CD4-positive, CD25-positive, alpha-beta regulatory T cell (primary cell): ENCODE measurements around the gene PLA2G4B. TPM values are rescaled to one million over a fixed set of nuclear protein-coding genes. Genes with fewer than 3 reads are reported as not detected.

Experiments
- ATAC-seq, 2 donors: fragments of 150-1000 bp; cut with Tn5 transposase; one replicate each; pipeline ENCODE4 v1.10.0; 2021; ENCODE audit warnings: low read depth in 2 of 2, moderate number of reproducible peaks in 2 of 2, moderate library complexity in 1 of 2
- DNase-seq, 3 donors: peaks; one replicate each; pipeline versions ENCODE4 v3.0.0 to v3.0.0-alpha.2; 2012 to 2022; ENCODE audit warnings: mixed read lengths in 1 of 3
- H3K27ac ChIP-seq: one replicate; pipeline ENCODE4 v1.7.0; 2013; ENCODE audit warnings: mild to moderate bottlenecking, low read length; ENCODE audit not compliant: insufficient read depth, poor library complexity, severe bottlenecking
- H3K27me3 ChIP-seq: one replicate; pipeline ENCODE4 v1.7.0; 2013; ENCODE audit warnings: low read length; ENCODE audit not compliant: control insufficient read depth, insufficient read depth
- H3K36me3 ChIP-seq: one replicate; pipeline ENCODE4 v1.7.0; 2013; ENCODE audit warnings: mild to moderate bottlenecking, low read length, moderate library complexity; ENCODE audit not compliant: control insufficient read depth, insufficient read depth
- H3K4me1 ChIP-seq: 2 replicates; pipeline ENCODE4 v1.7.0; 2013; ENCODE audit warnings: mild to moderate bottlenecking, low read length; ENCODE audit not compliant: insufficient read depth, control insufficient read depth, poor library complexity, severe bottlenecking
- H3K4me3 ChIP-seq: one replicate; pipeline ENCODE4 v1.7.0; 2013; ENCODE audit warnings: low read depth, mild to moderate bottlenecking, low read length, moderate library complexity
- H3K9me3 ChIP-seq, 2 experiments: 1 replicate in 1 of 2; 2 replicates in 1 of 2; pipeline ENCODE4 v1.7.0; 2013; ENCODE audit warnings: low read length in 2 of 2, mild to moderate bottlenecking in 1 of 2, moderate library complexity in 1 of 2; ENCODE audit not compliant: control insufficient read depth in 2 of 2
- H3K27ac Mint-ChIP-seq, 3 donors: one replicate each; pipeline ENCODE4 v1.8.0; 2020 to 2022; ENCODE audit warnings: mild to moderate bottlenecking in 3 of 3, mixed read lengths in 3 of 3, moderate library complexity in 2 of 3
- H3K27me3 Mint-ChIP-seq: one replicate; pipeline ENCODE4 v1.8.0; 2022; ENCODE audit warnings: mild to moderate bottlenecking, mixed read lengths
- H3K36me3 Mint-ChIP-seq: one replicate; pipeline ENCODE4 v1.8.0; 2020; ENCODE audit warnings: mixed read lengths
- H3K4me1 Mint-ChIP-seq, 4 donors: one replicate each; pipeline ENCODE4 v1.8.0; 2020 to 2022; ENCODE audit warnings: mixed read lengths in 4 of 4, mild to moderate bottlenecking in 1 of 4
- H3K4me3 Mint-ChIP-seq, 4 donors: one replicate each; pipeline ENCODE4 v1.8.0; 2020 to 2022; ENCODE audit warnings: mild to moderate bottlenecking in 4 of 4, mixed read lengths in 4 of 4, moderate library complexity in 3 of 4
- H3K9me3 Mint-ChIP-seq, 7 donors: one replicate each; pipeline ENCODE4 v1.8.0; 2020 to 2022; ENCODE audit warnings: mixed read lengths in 7 of 7, mild to moderate bottlenecking in 3 of 7, moderate library complexity in 2 of 7
- polyA plus RNA-seq, 4 donors: library from polyadenylated mRNA; unstranded; fragments of 300-500 nt; fragmentation: Illumina TruSeq; gene quantifications; one replicate each; pipeline ENCODE4 v1.2.3, GENCODE V29; 2021
- total RNA-seq: library from RNA; stranded (reverse); gene quantifications from one replicate; pipeline ENCODE4 v1.2.3, GENCODE V29; 2022

Gene PLA2G4B
- total and polyA plus RNA-seq, 5 donors from 2014 or later = 0.42 to 30.1 (median 2.3) TPM

- Histone ChIP-seq H3K27me3 (no peaks in the 10 kb centered on the region), H3K36me3 (no peaks in the 10 kb centered on the region), H3K27ac (no peak overlapping the region), H3K4me3 (no peak overlapping the region), H3K4me1 (peaks cover 6% of the 10 kb centered on the region), H3K9me3 (no peaks in the 10 kb centered on the region)
- H3K4me3 Mint-ChIP-seq = no peak overlapping the region
- DNase-seq (no peak), ATAC-seq (no peak)
- peaks cover 0 to 15% (median 7%) of the 10 kb centered on the region in 4 donors for H3K4me1 Mint-ChIP-seq
- peaks cover 13% of the 10 kb centered on the region for H3K27me3 Mint-ChIP-seq
- H3K27ac Mint-ChIP-seq = peak overlapping the region in 1 of 3 donors; percentile 53
- H3K36me3 Mint-ChIP-seq = no peaks in the 10 kb centered on the region
- H3K9me3 Mint-ChIP-seq = peaks cover 0 to 2% (median 0%) of the 10 kb centered on the region in 7 donors
Observed at GRCh38 chr15:41882689-41883483, 44.2 kb downstream of the PLA2G4B start.

- Mint-ChIP-seq H3K4me1 (peaks cover 0 to 17% (median 9%) of the 10 kb centered on the region in 4 donors), H3K27ac (peak overlapping the region in 1 of 3 donors; percentile 53), H3K4me3 (no peak overlapping the region), H3K9me3 (peaks cover 0 to 2% (median 0%) of the 10 kb centered on the region in 7 donors), H3K36me3 (no peaks in the 10 kb centered on the region), H3K27me3 (peaks cover 13% of the 10 kb centered on the region)
- no peak for DNase-seq
- Histone ChIP-seq H3K27ac (no peak overlapping the region), H3K9me3 (no peaks in the 10 kb centered on the region), H3K27me3 (no peaks in the 10 kb centered on the region), H3K4me1 (peaks cover 12% of the 10 kb centered on the region), H3K36me3 (no peaks in the 10 kb centered on the region), H3K4me3 (no peak overlapping the region)
- ATAC-seq = no peak
Observed at GRCh38 chr15:41883484-41883825, 44.8 kb downstream of the PLA2G4B start.

GRCh38 chr15:41884458-41884857 is 45.8 kb downstream of the PLA2G4B start:
- H3K4me1 Mint-ChIP-seq = peaks cover 0 to 25% (median 16%) of the 10 kb centered on the region in 4 donors
- Histone ChIP-seq H3K27ac (no peak overlapping the region), H3K9me3 (no peaks in the 10 kb centered on the region), H3K36me3 (no peaks in the 10 kb centered on the region), H3K27me3 (no peaks in the 10 kb centered on the region), H3K4me3 (no peak overlapping the region), H3K4me1 (peaks cover 12% of the 10 kb centered on the region)
- peak overlapping the region in 2 of 3 donors; percentile 27 to 60 for H3K27ac Mint-ChIP-seq
- peaks cover 13% of the 10 kb centered on the region for H3K27me3 Mint-ChIP-seq
- H3K36me3 Mint-ChIP-seq = no peaks in the 10 kb centered on the region
- peaks cover 0 to 2% (median 0%) of the 10 kb centered on the region in 7 donors for H3K9me3 Mint-ChIP-seq
- ATAC-seq (no peak), DNase-seq (no peak)
- peak overlapping the region in 1 of 4 donors; percentile 48 for H3K4me3 Mint-ChIP-seq

GRCh38 chr15:41885321-41885720 is 46.7 kb downstream of the PLA2G4B start:
- no peak for ATAC-seq
- Histone ChIP-seq H3K27ac (no peak overlapping the region), H3K9me3 (no peaks in the 10 kb centered on the region), H3K27me3 (no peaks in the 10 kb centered on the region), H3K36me3 (no peaks in the 10 kb centered on the region), H3K4me1 (peaks cover 12% of the 10 kb centered on the region), H3K4me3 (no peak overlapping the region)
- no peak overlapping the region for H3K27ac Mint-ChIP-seq
- no peaks in the 10 kb centered on the region for H3K36me3 Mint-ChIP-seq
- no peak for DNase-seq
- peaks cover 0 to 25% (median 16%) of the 10 kb centered on the region in 4 donors for H3K4me1 Mint-ChIP-seq
- peaks cover 0 to 2% (median 0%) of the 10 kb centered on the region in 7 donors for H3K9me3 Mint-ChIP-seq
- no peak overlapping the region for H3K4me3 Mint-ChIP-seq
- H3K27me3 Mint-ChIP-seq = peaks cover 13% of the 10 kb centered on the region

DNA sequence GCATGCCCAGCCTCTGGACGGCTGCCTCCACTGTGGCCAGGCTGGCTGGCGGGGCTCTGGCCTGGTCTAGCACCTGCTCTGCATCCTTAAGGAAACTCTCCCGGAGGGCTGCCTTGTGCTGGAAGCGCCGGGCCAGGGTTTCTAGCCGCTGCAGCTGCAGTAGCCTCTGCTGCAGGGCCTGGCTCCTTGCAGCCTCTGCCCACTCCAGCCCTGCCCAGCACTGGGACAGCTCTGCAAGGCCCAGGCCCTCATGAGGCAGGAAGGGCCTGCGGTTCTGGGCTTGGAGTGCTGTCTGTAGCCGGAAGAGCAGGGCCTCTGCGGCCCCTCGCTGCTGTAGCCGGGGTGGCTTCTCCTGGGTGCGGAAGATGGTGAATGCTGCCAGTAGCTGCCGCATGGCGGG is 47.2 kb downstream of the PLA2G4B start:
- H3K27me3 ChIP-seq = no peaks in the 10 kb centered on the region
- DNase-seq = no peak
- no peak overlapping the region for H3K4me3 ChIP-seq
- H3K4me1 Mint-ChIP-seq = peaks cover 0 to 25% (median 15%) of the 10 kb centered on the region in 4 donors
- no peak overlapping the region for H3K27ac Mint-ChIP-seq
- peaks cover 12% of the 10 kb centered on the region for H3K4me1 ChIP-seq
- peaks cover 0 to 2% (median 0%) of the 10 kb centered on the region in 7 donors for H3K9me3 Mint-ChIP-seq
- H3K27ac ChIP-seq = no peak overlapping the region
- ATAC-seq = no peak
- no peak overlapping the region for H3K4me3 Mint-ChIP-seq
- H3K9me3 ChIP-seq = no peaks in the 10 kb centered on the region
- no peaks in the 10 kb centered on the region for H3K36me3 ChIP-seq
- no peaks in the 10 kb centered on the region for H3K36me3 Mint-ChIP-seq
- H3K27me3 Mint-ChIP-seq = peaks cover 9% of the 10 kb centered on the region

DNA sequence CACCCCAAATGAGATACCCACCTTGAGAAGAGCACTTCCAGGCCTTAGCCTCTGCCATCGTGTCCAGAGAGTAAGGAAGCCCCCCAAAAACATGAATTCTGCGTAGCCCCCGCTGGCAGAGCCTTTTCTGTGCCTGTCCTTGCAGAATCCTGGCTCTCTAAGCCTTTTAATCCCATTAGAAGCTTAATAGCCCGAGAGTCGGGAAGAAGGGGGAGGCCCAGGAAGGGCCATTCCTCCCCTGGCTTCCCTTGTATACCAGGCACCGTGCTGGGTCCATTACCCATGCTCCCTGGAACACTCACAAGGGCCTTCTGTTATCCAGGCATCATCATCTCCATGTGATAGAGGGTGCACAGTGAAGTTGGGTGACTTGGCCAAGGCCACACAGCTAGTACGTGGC is 48.1 kb downstream of the PLA2G4B start:
- Mint-ChIP-seq H3K9me3 (peaks cover 0 to 2% (median 0%) of the 10 kb centered on the region in 7 donors), H3K4me3 (no peak overlapping the region), H3K27ac (no peak overlapping the region), H3K27me3 (no peaks in the 10 kb centered on the region), H3K4me1 (peaks cover 0 to 22% (median 12%) of the 10 kb centered on the region in 4 donors), H3K36me3 (no peaks in the 10 kb centered on the region)
- Histone ChIP-seq H3K27ac (no peak overlapping the region), H3K27me3 (no peaks in the 10 kb centered on the region), H3K4me3 (no peak overlapping the region), H3K9me3 (no peaks in the 10 kb centered on the region), H3K4me1 (peaks cover 9% of the 10 kb centered on the region), H3K36me3 (no peaks in the 10 kb centered on the region)
- DNase-seq (no peak), ATAC-seq (no peak)

DNA sequence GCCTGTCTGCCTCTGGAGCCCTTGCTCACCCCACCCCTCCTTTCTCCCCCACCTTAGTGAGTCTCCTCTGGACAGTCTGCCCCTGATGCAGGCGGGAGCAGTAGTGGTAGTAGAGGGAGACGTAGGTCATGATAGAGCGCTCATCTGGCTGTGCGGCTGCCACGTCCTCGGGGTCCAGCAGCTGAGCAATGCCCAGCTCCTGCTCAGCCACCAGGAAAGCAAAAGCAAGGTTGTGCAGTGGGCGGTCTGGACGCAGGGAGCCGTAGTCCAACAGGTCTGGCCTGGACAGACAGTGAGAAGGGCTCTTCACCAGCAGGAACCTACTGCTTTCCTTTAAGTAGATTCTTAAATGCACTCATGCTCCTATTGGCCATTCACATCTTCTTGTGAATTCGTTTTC is 48.5 kb downstream of the PLA2G4B start:
- Mint-ChIP-seq H3K27me3 (no peaks in the 10 kb centered on the region), H3K9me3 (peaks cover 0 to 2% (median 0%) of the 10 kb centered on the region in 7 donors), H3K4me3 (peak overlapping the region in 1 of 4 donors; percentile 52), H3K4me1 (peaks cover 0 to 26% (median 13%) of the 10 kb centered on the region in 4 donors), H3K36me3 (no peaks in the 10 kb centered on the region), H3K27ac (peak overlapping the region; percentile 15 to 89 (median 31))
- Histone ChIP-seq H3K27me3 (no peaks in the 10 kb centered on the region), H3K27ac (no peak overlapping the region), H3K4me3 (no peak overlapping the region), H3K4me1 (peaks cover 7% of the 10 kb centered on the region), H3K9me3 (no peaks in the 10 kb centered on the region), H3K36me3 (no peaks in the 10 kb centered on the region)
- DNase-seq (no peak), ATAC-seq (no peak)

DNA sequence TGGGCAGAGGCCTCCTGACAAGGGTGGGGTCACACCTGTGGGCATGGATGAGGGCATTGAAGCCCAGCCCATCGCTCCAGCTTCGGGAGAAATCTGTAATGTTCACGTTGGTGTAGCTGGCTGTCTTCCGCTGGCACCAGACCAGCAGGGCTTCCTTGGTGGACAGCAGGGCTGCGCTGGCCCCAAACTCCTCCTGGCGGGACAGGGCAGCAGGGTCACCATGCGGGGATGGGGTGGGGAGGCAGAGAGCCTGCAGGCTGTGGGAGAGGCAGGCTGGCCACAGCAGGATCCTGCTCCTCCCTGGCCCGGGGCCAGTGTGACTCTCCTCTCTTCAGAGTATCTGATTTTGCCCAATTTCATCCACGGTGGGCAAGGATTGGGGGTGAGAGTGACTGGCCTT is 49.2 kb downstream of the PLA2G4B start:
- no peak overlapping the region for H3K4me3 ChIP-seq
- no peaks in the 10 kb centered on the region for H3K36me3 Mint-ChIP-seq
- H3K36me3 ChIP-seq = no peaks in the 10 kb centered on the region
- H3K9me3 Mint-ChIP-seq = peaks cover 0 to 2% (median 0%) of the 10 kb centered on the region in 7 donors
- H3K27me3 Mint-ChIP-seq = no peaks in the 10 kb centered on the region
- no peak overlapping the region for H3K4me3 Mint-ChIP-seq
- ATAC-seq (no peak), DNase-seq (no peak)
- H3K27me3 ChIP-seq = no peaks in the 10 kb centered on the region
- peaks cover 0 to 33% (median 18%) of the 10 kb centered on the region in 4 donors for H3K4me1 Mint-ChIP-seq
- H3K27ac Mint-ChIP-seq = peak overlapping the region in 2 of 3 donors; percentile 15 to 31
- H3K9me3 ChIP-seq = no peaks in the 10 kb centered on the region
- H3K4me1 ChIP-seq = peaks cover 12% of the 10 kb centered on the region
- no peak overlapping the region for H3K27ac ChIP-seq
